Liver (tissue), 9 donors: ENCODE results near the gene TMTC2. TPM values are rescaled to one million over a fixed set of nuclear protein-coding genes. Genes with fewer than 3 reads are reported as not detected.

ENCODE experiments used
- DNase-seq: peaks from one replicate; pipeline ENCODE4 v3.0.0-alpha.2; 2017; ENCODE audit warnings: low spot score
- H3K27ac ChIP-seq, 2 donors: one replicate each; pipeline ENCODE4 v1.7.0; 2013; ENCODE audit warnings: inconsistent platforms in 2 of 2, low read length in 2 of 2, control low read depth in 1 of 2, low read depth in 1 of 2, mild to moderate bottlenecking in 1 of 2
- H3K27me3 ChIP-seq, 4 donors: one replicate each; pipeline versions ENCODE4 v1.6.1 to v1.7.0; 2013; ENCODE audit warnings: low read length in 3 of 4, inconsistent platforms in 1 of 4, mild to moderate bottlenecking in 1 of 4, moderate library complexity in 1 of 4; ENCODE audit not compliant: control insufficient read depth in 4 of 4, insufficient read depth in 4 of 4
- H3K36me3 ChIP-seq, 4 donors: one replicate each; pipeline versions ENCODE4 v1.6.1 to v1.7.0; 2013; ENCODE audit warnings: low read length in 3 of 4, mild to moderate bottlenecking in 3 of 4, low read depth in 1 of 4, moderate library complexity in 1 of 4; ENCODE audit not compliant: control insufficient read depth in 4 of 4, insufficient read depth in 3 of 4
- H3K4me1 ChIP-seq, 4 donors: one replicate each; pipeline versions ENCODE4 v1.6.1 to v1.7.0; 2013; ENCODE audit warnings: low read length in 3 of 4, mild to moderate bottlenecking in 3 of 4, moderate library complexity in 1 of 4; ENCODE audit not compliant: control insufficient read depth in 4 of 4, insufficient read depth in 4 of 4
- H3K4me3 ChIP-seq, 3 donors: one replicate each; pipeline versions ENCODE4 v1.6.1 to v1.7.0; 2013; ENCODE audit warnings: low read length in 3 of 3, control low read depth in 1 of 3, low read depth in 1 of 3, mild to moderate bottlenecking in 1 of 3
- H3K9ac ChIP-seq, 2 donors: one replicate each; pipeline ENCODE4 v1.7.0; 2013; ENCODE audit warnings: low read length in 2 of 2, mild to moderate bottlenecking in 2 of 2, moderate library complexity in 2 of 2, control low read depth in 1 of 2, low read depth in 1 of 2
- H3K9me3 ChIP-seq, 4 donors: one replicate each; pipeline versions ENCODE4 v1.6.1 to v1.7.0; 2013; ENCODE audit warnings: low read length in 3 of 4; ENCODE audit not compliant: control insufficient read depth in 4 of 4
- ATF3 ChIP-seq: IDR thresholded peaks from 2 replicates; pipeline ENCODE4 v1.6.1; 2016; ENCODE audit warnings: antibody characterized with exemption
- EGR1 ChIP-seq, 2 donors: IDR thresholded peaks; 2 replicates each; pipeline ENCODE4 v1.6.1; 2016 to 2018; ENCODE audit warnings: antibody characterized with exemption in 2 of 2, low read depth in 2 of 2
- FOXA1 ChIP-seq: IDR thresholded peaks from 2 replicates; pipeline ENCODE4 v1.6.1; 2016; ENCODE audit warnings: antibody characterized with exemption
- FOXA2 ChIP-seq: IDR thresholded peaks from 2 replicates; pipeline ENCODE4 v1.6.1; 2016; ENCODE audit warnings: antibody characterized with exemption
- GABPA ChIP-seq, 2 donors: IDR thresholded peaks in 1 of 2; conservative IDR thresholded peaks in 1 of 2; 2 replicates each; pipeline ENCODE4 v1.6.1; 2016; ENCODE audit warnings: antibody characterized with exemption in 2 of 2, mild to moderate bottlenecking in 1 of 2, moderate library complexity in 1 of 2
- HNF4A ChIP-seq, 2 donors: conservative IDR thresholded peaks; 2 replicates each; pipeline ENCODE4 v1.6.1; 2016; ENCODE audit warnings: antibody characterized with exemption in 2 of 2, mild to moderate bottlenecking in 2 of 2
- MAX ChIP-seq: IDR thresholded peaks from 2 replicates; pipeline ENCODE4 v1.6.1; 2016; ENCODE audit warnings: antibody characterized with exemption
- REST ChIP-seq: IDR thresholded peaks from 2 replicates; pipeline ENCODE4 v1.6.1; 2016; ENCODE audit warnings: antibody characterized with exemption, mild to moderate bottlenecking
- RXRA ChIP-seq, 2 donors: IDR thresholded peaks; 2 replicates each; pipeline ENCODE4 v1.6.1; 2017 to 2018; ENCODE audit warnings: antibody characterized with exemption in 2 of 2, mild to moderate bottlenecking in 1 of 2
- SP1 ChIP-seq: IDR thresholded peaks from 2 replicates; pipeline ENCODE4 v1.6.1; 2018; ENCODE audit warnings: antibody characterized with exemption, mild to moderate bottlenecking
- YY1 ChIP-seq: IDR thresholded peaks from 2 replicates; pipeline ENCODE4 v1.6.1; 2016; ENCODE audit warnings: antibody characterized with exemption, mild to moderate bottlenecking
- ZBTB33 ChIP-seq: IDR thresholded peaks from 2 replicates; pipeline ENCODE4 v1.6.1; 2016; ENCODE audit warnings: antibody characterized with exemption
- WGBS: extraction: QIAGEN DNeasy Blood & Tissue Kit; methylation state at CpG from one replicate; pipeline ENCODE4 v1.1.7; 2013; 5-methylcytosine and 5-hydroxymethylcytosine counted together
- polyA plus RNA-seq, 2 donors: library from polyadenylated mRNA; stranded (reverse) in 1 of 2; unstranded in 1 of 2; fragments of 200-250 nt in 1 of 2; fragments of >200 nt in 1 of 2; fragmentation: Nextera tagmentation in 1 of 2; extraction: Ambion mirVana in 1 of 2; gene quantifications; one replicate each; pipeline versions ENCODE4 v1.2.1 to v1.2.3, GENCODE V29; 2013 to 2015
- total RNA-seq, 2 donors: library from RNA; depleted of rRNA; stranded (reverse); fragments of >200 nt; gene quantifications; one replicate each; pipeline ENCODE4 v1.2.3, GENCODE V29; 2014
- donor health status: healthy.
- donor health status: healthy.
- donor health status: healthy.
- donor health status: healthy.
- donor health status: healthy.

TMTC2 gene
- total and polyA plus RNA-seq, 4 donors = 0.36 to 3.0 (median 0.61) TPM

- Histone ChIP-seq H3K4me3 (no peak overlapping the region), H3K9me3 (no peaks in the 10 kb centered on the region), H3K4me1 (no peaks in the 10 kb centered on the region), H3K36me3 (no peaks in the 10 kb centered on the region), H3K27ac (no peak overlapping the region), H3K27me3 (no peaks in the 10 kb centered on the region), H3K9ac (no peak overlapping the region)
- no peak for TF ChIP-seq ZBTB33
- TF ChIP-seq SP1 = no peak
- TF ChIP-seq RXRA (IDR thresholded peaks at IDR 0.05) = no peak
- TF ChIP-seq GABPA (IDR thresholded peaks at IDR 0.05 in 1 of 2, conservative IDR thresholded peaks at IDR 0.05 in 1 of 2) = no peak
- TF ChIP-seq REST = no peak
- no peak for TF ChIP-seq EGR1 (IDR thresholded peaks at IDR 0.05; ENCODE audit: low read depth in 2 of 2)
- no peak for TF ChIP-seq MAX
- DNase-seq = no peak
- WGBS = 97% methylated on average over 4 of the region's 4 CpGs
Measured at GRCh38 chr12:82797480-82797879, 110.8 kb downstream of the TMTC2 start.

- 93% methylated on average over 2 of the region's 2 CpGs for WGBS
- no peak for TF ChIP-seq HNF4A (conservative IDR thresholded peaks at IDR 0.05)
- TF ChIP-seq SP1 = no peak
- no peak for TF ChIP-seq MAX
- TF ChIP-seq FOXA2 = no peak
- no peak for TF ChIP-seq FOXA1
- no peak for TF ChIP-seq ATF3
- no peak for TF ChIP-seq YY1
- no peak for TF ChIP-seq RXRA (IDR thresholded peaks at IDR 0.05)
- TF ChIP-seq EGR1 (IDR thresholded peaks at IDR 0.05; ENCODE audit: low read depth in 2 of 2) = no peak
- no peak for TF ChIP-seq ZBTB33
- H3K4me3 ChIP-seq = no peak overlapping the region
- no peaks in the 10 kb centered on the region for H3K4me1 ChIP-seq
- no peak for DNase-seq
- no peak overlapping the region for H3K9ac ChIP-seq
- H3K27ac ChIP-seq = no peak overlapping the region
- no peaks in the 10 kb centered on the region for H3K36me3 ChIP-seq
- no peaks in the 10 kb centered on the region for H3K27me3 ChIP-seq
- H3K9me3 ChIP-seq = no peaks in the 10 kb centered on the region
Measured at GRCh38 chr12:82800185-82800584, 113.5 kb downstream of the TMTC2 start.
